Activated naive CD4-positive, alpha-beta T cell treated with anti-CD3 and anti-CD28 coated beads, Interleukin-2, amount 50 U/mL, for 24 hours (primary cell): ENCODE measurements around the gene HELQ.

ENCODE experiments used
- H3K27ac Mint-ChIP-seq: one replicate; pipeline ENCODE4 v1.8.0; 2021; ENCODE audit warnings: mild to moderate bottlenecking, mixed read lengths
- H3K27me3 Mint-ChIP-seq: one replicate; pipeline ENCODE4 v1.8.0; 2021; ENCODE audit warnings: mixed read lengths
- H3K36me3 Mint-ChIP-seq: one replicate; pipeline ENCODE4 v1.8.0; 2021; ENCODE audit warnings: mixed read lengths
- H3K4me1 Mint-ChIP-seq: one replicate; pipeline ENCODE4 v1.8.0; 2021; ENCODE audit warnings: mixed read lengths
- H3K4me3 Mint-ChIP-seq: one replicate; pipeline ENCODE4 v1.8.0; 2021; ENCODE audit warnings: mild to moderate bottlenecking, mixed read lengths
- H3K9me3 Mint-ChIP-seq: one replicate; pipeline ENCODE4 v1.8.0; 2021; ENCODE audit warnings: mixed read lengths

HELQ gene

GRCh38 chr4:83364312-83364711 is 91.3 kb downstream of the HELQ start:
- Mint-ChIP-seq H3K27ac (no peak overlapping the region), H3K36me3 (no peaks in the 10 kb centered on the region)

DNA sequence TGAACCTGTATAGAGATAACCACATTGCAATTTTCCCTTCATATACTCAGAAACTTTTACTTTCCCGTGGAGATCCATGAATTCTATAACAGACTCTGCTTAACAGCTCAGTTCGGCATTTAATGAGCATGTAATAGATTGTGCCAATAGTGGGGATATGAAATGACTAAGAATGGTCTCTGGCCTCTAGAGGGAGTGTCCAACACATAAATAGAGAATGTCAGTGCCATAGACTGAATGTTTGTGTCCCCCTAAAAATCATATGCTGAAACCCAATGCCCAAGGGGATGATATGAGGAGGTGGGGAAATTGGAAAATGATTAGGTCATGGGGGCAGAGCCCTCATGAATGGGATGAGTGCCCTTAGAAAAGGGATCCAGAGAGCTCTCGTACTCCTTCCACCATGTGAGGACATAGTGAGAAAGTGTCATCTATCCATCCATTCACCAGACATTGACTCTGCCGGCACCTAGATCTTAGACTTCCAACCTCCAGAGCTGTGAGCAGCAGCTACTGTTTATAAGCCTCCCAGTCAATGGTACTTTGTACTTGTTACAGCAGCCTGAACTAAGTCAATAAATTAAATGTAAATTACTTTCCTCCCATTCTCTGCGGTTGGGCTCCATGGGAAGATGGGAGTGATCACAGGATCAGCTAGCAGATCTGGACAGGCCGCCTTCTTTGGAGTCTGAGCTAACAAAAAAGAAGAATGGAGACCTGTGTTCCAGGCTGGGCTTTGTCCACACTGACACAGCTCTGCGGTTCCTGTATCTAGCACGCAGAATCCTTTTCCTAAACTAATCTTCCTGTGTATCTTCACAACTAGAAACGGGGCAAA is 92.9 kb downstream of the HELQ start:
- Mint-ChIP-seq H3K9me3 (no peaks in the 10 kb centered on the region), H3K4me3 (no peak overlapping the region), H3K27ac (no peak overlapping the region), H3K4me1 (peaks cover 5% of the 10 kb centered on the region), H3K36me3 (no peaks in the 10 kb centered on the region), H3K27me3 (peaks cover 2% of the 10 kb centered on the region)

More at GRCh38 chr4:83364312-83364711, 91.3 kb downstream of the HELQ start:
- no peaks in the 10 kb centered on the region for H3K9me3 Mint-ChIP-seq
- H3K4me1 Mint-ChIP-seq = peaks cover 4% of the 10 kb centered on the region
- no peak overlapping the region for H3K4me3 Mint-ChIP-seq
- H3K27me3 Mint-ChIP-seq = peaks cover 2% of the 10 kb centered on the region

- Mint-ChIP-seq H3K27ac (no peak overlapping the region), H3K36me3 (no peaks in the 10 kb centered on the region), H3K27me3 (peaks cover 2% of the 10 kb centered on the region), H3K4me1 (peaks cover 16% of the 10 kb centered on the region), H3K4me3 (no peak overlapping the region), H3K9me3 (no peaks in the 10 kb centered on the region)
These were observed 94.1 kb downstream of the HELQ start for GRCh38 chr4:83361416-83362103.

DNA sequence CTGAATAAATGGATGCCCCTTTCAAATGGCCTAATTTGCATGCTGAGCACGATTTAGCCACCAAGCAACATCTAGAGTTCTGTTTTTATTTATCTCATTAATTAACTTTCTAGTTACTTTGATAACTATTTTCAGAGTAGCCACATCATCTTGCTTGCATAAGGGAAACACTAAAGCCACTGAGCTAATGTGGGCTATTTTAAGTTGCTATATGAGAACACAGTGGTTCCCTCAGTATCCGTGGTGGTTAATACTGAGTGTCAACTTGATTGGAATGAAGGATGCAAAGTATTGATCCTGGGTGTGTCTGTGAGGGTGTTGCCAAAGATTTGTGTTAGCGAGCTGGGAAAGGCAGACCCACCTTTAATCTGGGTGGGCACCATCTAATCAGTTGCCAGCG is 95.6 kb downstream of the HELQ start:
- Mint-ChIP-seq H3K4me3 (no peak overlapping the region), H3K36me3 (no peaks in the 10 kb centered on the region), H3K9me3 (no peaks in the 10 kb centered on the region), H3K27ac (no peak overlapping the region), H3K4me1 (peaks cover 18% of the 10 kb centered on the region), H3K27me3 (no peaks in the 10 kb centered on the region)

- H3K27me3 Mint-ChIP-seq = no peaks in the 10 kb centered on the region
- H3K36me3 Mint-ChIP-seq = no peaks in the 10 kb centered on the region
- H3K4me1 Mint-ChIP-seq = peaks cover 18% of the 10 kb centered on the region
- H3K4me3 Mint-ChIP-seq = no peak overlapping the region
- H3K27ac Mint-ChIP-seq = no peak overlapping the region
- no peaks in the 10 kb centered on the region for H3K9me3 Mint-ChIP-seq
These were observed 97.2 kb downstream of the HELQ start for GRCh38 chr4:83358410-83358809.
